ENCODE results near the gene SUPT6H. TPM values are rescaled to one million over a fixed set of nuclear protein-coding genes. Genes with fewer than 3 reads are reported as not detected.

SUPT6H gene
- total and polyA plus RNA-seq, 8 donors = 21.8 to 49.0 (median 30.0) TPM

- FAIRE-seq = no peak
- intact Hi-C loops (cut with DNase I) = loop anchor here in 1 of 3 donors (10.0 kb wide), 1 partner anchor 245 kb away; no protein-coding TSS in a partner anchor
These were observed 7.9 kb downstream of the SUPT6H start for GRCh38 chr17:28669918-28670317.

GRCh38 chr17:28675490-28675889, 13.5 kb downstream of the SUPT6H start:
- FAIRE-seq = no peak
- no peak for TF ChIP-seq CTCF (IDR thresholded peaks at IDR 0.05)
- no peak for ATAC-seq
- H3K27me3 ChIP-seq = no peaks in the 10 kb centered on the region
- intact Hi-C loops (cut with DNase I) = no loop called here
- no peak overlapping the region for H3K4me3 ChIP-seq
- peaks cover 9 to 93% (median 61%) of the 10 kb centered on the region in 3 donors for H3K36me3 ChIP-seq
- no peaks in the 10 kb centered on the region for H3K9me3 ChIP-seq
- WGBS, 2 donors = 89 to 94% methylated on average over 3 of the region's 3 CpGs
- H3K27ac ChIP-seq = no peak overlapping the region
- DNase-seq = no peak
- no peaks in the 10 kb centered on the region for H3K4me1 ChIP-seq

More at GRCh38 chr17:28669918-28670317, 7.9 kb downstream of the SUPT6H start:
- Histone ChIP-seq H3K36me3 (peaks cover 3 to 59% (median 25%) of the 10 kb centered on the region in 3 donors), H3K4me3 (no peak overlapping the region), H3K27me3 (no peaks in the 10 kb centered on the region), H3K9me3 (no peaks in the 10 kb centered on the region), H3K27ac (no peak overlapping the region), H3K4me1 (no peaks in the 10 kb centered on the region)
- TF ChIP-seq CTCF (IDR thresholded peaks at IDR 0.05) = no peak
- ATAC-seq (no peak), DNase-seq (no peak)
- 87 to 96% methylated on average over 1 of the region's 1 CpG for WGBS, 2 donors

DNA sequence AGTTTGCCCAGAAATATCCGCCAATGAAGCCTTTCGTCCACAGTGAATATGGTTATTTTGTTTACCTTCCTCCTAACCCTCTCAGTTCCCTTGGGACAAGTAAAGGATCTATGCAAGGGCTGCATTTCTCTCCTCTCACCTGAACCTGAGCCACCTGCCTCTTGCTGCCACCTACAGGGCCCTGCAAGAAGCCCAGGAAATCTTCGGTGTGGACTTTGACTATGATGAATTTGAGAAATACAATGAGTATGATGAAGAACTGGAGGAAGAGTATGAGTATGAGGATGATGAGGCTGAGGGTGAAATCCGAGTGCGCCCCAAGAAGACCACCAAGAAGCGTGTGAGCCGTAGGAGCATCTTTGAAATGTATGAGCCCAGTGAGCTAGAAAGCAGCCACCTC, 14.0 kb downstream of the SUPT6H start:
- no peak for DNase-seq
- H3K9me3 ChIP-seq = no peaks in the 10 kb centered on the region
- peak in 3 of 4 donors; percentile 40 to 64 (median 44) for ATAC-seq
- 79 to 82% methylated on average over 7 of the region's 7 CpGs for WGBS, 2 donors
- no peak overlapping the region for H3K27ac ChIP-seq
- H3K36me3 ChIP-seq = peaks cover 9 to 91% (median 63%) of the 10 kb centered on the region in 3 donors
- no peak for FAIRE-seq
- no peak overlapping the region for H3K4me3 ChIP-seq
- no peaks in the 10 kb centered on the region for H3K4me1 ChIP-seq
- H3K27me3 ChIP-seq = no peaks in the 10 kb centered on the region
- intact Hi-C loops (cut with DNase I) = no loop called here
- TF ChIP-seq CTCF (IDR thresholded peaks at IDR 0.05) = no peak

GRCh38 chr17:28682655-28683054, 20.6 kb downstream of the SUPT6H start:
- Histone ChIP-seq H3K36me3 (peaks cover 15 to 89% (median 75%) of the 10 kb centered on the region in 3 donors), H3K27ac (no peak overlapping the region), H3K27me3 (no peaks in the 10 kb centered on the region), H3K4me1 (no peaks in the 10 kb centered on the region), H3K4me3 (no peak overlapping the region), H3K9me3 (no peaks in the 10 kb centered on the region)
- no peak for TF ChIP-seq CTCF (IDR thresholded peaks at IDR 0.05)
- 78 to 81% methylated on average over 11 of the region's 11 CpGs for WGBS, 2 donors
- intact Hi-C loops (cut with DNase I) = no loop called here
- DNase-seq = no peak
- FAIRE-seq = no peak
- no peak for ATAC-seq

DNA sequence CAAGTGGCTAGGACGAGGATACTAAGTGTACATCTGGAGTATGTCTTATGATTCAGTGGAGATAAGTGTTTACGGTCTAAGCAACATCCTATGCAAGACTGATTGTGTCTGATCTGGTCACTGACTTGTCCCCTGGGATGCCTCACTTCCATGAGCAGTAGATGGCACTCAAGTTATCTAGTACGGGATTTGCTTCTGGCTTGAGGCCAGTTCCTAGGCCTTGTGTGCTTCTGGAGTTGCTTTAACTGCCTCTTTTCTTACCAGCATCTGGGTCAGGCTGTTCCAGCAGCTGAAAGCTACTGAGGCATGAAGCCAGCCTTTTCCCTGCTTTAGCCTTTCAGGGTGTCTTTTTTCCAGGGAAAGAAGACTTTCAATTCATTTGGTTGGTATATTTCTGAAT, 23.0 kb downstream of the SUPT6H start:
- no peak for FAIRE-seq
- no peaks in the 10 kb centered on the region for H3K4me1 ChIP-seq
- no peak for DNase-seq
- TF ChIP-seq CTCF (IDR thresholded peaks at IDR 0.05) = no peak
- no peak overlapping the region for H3K27ac ChIP-seq
- no peaks in the 10 kb centered on the region for H3K27me3 ChIP-seq
- peak in 3 of 4 donors; percentile 20 to 62 (median 38) for ATAC-seq
- peaks cover 12 to 91% (median 73%) of the 10 kb centered on the region in 3 donors for H3K36me3 ChIP-seq
- H3K4me3 ChIP-seq = no peak overlapping the region
- WGBS, 2 donors = 52 to 61% methylated on average over 3 of the region's 3 CpGs
- H3K9me3 ChIP-seq = no peaks in the 10 kb centered on the region
- intact Hi-C loops (cut with DNase I) = no loop called here
